HUES6 (cell line): ENCODE data around the gene CRTAC1.
A peak's percentile ranks its signal among the peaks of the same experiment; 100 is the strongest.

Source experiments
- H3K27ac ChIP-seq: 2 replicates; pipeline ENCODE4 v1.7.0; 2013; ENCODE audit warnings: low read depth, mild to moderate bottlenecking, low read length, inconsistent platforms
- H3K27me3 ChIP-seq: 2 replicates; pipeline ENCODE4 v1.6.1; 2013; ENCODE audit warnings: low read length; ENCODE audit not compliant: control insufficient read depth, insufficient read depth
- H3K36me3 ChIP-seq: 2 replicates; pipeline ENCODE4 v1.6.1; 2013; ENCODE audit warnings: low read length; ENCODE audit not compliant: control insufficient read depth, insufficient read depth
- H3K4me1 ChIP-seq: 2 replicates; pipeline ENCODE4 v1.6.1; 2013; ENCODE audit warnings: low read length; ENCODE audit not compliant: control insufficient read depth, insufficient read depth
- H3K4me3 ChIP-seq: 2 replicates; pipeline ENCODE4 v1.5.1; 2013; ENCODE audit warnings: low read depth, low read length
- H3K9ac ChIP-seq: one replicate; pipeline ENCODE4 v1.6.1; 2013; ENCODE audit warnings: mild to moderate bottlenecking, low read length
- H3K9me3 ChIP-seq: 2 replicates; pipeline ENCODE4 v1.6.1; 2013; ENCODE audit warnings: low read depth, low read length; ENCODE audit not compliant: control insufficient read depth, insufficient read depth

CRTAC1 gene

DNA sequence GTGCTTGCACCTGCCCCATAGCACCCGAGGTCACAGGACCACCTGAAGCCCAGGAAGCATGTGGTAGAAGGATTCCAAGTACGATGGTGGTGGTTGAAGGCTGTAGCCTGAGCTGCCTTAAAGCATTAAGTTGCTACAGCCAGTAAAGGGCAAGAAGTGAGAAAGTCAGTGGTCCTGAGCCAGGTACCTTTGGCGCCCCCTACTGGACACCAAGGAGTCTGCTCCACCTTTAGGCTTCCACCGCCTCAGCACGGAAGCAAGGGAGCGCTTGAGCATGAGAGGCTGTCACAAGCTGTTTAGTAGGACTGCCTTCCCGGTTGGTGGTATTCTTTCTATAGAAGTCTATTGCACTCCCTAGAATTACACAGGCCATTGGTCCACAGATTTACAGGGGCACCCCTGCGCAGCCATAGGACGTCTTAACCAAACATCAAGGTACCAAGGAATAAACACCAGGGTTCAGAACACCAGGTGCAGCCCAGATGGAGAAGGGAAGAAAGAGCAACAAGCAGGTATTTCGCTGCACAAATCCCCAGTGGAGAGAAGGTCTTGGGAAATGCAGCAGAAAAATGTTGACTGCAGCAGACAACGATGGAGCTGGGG, 2.2 kb downstream of the CRTAC1 start:
- H3K9ac ChIP-seq: no peak overlapping the region
- H3K27ac ChIP-seq: no peak overlapping the region
- no peak overlapping the region for H3K4me3 ChIP-seq
- no peaks in the 10 kb centered on the region for H3K36me3 ChIP-seq
- H3K9me3 ChIP-seq: no peaks in the 10 kb centered on the region
- peaks cover 83% of the 10 kb centered on the region for H3K27me3 ChIP-seq
- peaks cover 18% of the 10 kb centered on the region for H3K4me1 ChIP-seq

DNA sequence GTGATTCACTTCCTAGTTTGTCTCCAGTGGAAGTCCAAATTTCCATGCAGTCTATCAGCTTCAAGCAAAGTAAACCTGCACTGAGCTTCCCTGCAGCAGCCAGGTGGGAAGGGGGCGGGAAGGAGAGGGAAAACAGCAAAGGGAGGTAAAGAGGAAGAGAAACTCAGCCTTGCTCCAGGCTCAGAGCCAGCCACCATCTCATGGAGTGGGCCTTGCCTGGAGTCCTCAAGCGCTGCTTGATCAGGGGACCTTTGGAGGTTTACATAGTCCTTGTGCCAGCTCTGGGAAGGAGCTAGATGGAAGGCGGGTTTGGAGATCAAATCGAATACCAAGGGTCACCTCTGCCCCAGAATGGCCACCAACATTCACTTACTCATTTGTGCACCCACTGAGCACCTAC, 7.4 kb downstream of the CRTAC1 start:
- no peak overlapping the region for H3K4me3 ChIP-seq
- peaks cover 9% of the 10 kb centered on the region for H3K4me1 ChIP-seq
- peaks cover 41% of the 10 kb centered on the region for H3K27me3 ChIP-seq
- no peaks in the 10 kb centered on the region for H3K9me3 ChIP-seq
- H3K9ac ChIP-seq: no peak overlapping the region
- no peaks in the 10 kb centered on the region for H3K36me3 ChIP-seq
- no peak overlapping the region for H3K27ac ChIP-seq

DNA sequence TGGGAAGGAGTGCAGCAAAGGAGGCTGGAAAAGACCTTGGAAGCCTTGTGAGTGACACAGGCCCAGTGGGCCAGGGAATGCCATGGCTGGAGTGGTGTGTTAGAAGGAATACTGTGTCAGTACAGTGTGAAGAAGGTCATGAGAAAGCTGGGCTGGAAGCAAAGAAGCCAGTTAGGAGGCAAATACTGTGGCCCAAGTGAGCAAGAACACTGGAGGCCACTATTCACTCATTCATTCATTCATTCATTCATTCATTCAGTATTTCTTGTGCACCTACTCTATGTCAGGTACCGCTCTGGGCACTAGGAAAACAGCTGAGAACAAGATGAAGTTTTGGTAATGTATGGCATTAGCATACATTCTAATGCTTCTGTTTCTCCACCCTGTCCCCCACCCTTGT, 9.6 kb downstream of the CRTAC1 start:
- Histone ChIP-seq H3K4me3 (no peak overlapping the region), H3K27ac (no peak overlapping the region), H3K9me3 (no peaks in the 10 kb centered on the region), H3K9ac (no peak overlapping the region), H3K4me1 (peaks cover under 1% of the 10 kb centered on the region; the same call in 1 of the 2 replicates), H3K27me3 (peaks cover 28% of the 10 kb centered on the region), H3K36me3 (no peaks in the 10 kb centered on the region)

DNA sequence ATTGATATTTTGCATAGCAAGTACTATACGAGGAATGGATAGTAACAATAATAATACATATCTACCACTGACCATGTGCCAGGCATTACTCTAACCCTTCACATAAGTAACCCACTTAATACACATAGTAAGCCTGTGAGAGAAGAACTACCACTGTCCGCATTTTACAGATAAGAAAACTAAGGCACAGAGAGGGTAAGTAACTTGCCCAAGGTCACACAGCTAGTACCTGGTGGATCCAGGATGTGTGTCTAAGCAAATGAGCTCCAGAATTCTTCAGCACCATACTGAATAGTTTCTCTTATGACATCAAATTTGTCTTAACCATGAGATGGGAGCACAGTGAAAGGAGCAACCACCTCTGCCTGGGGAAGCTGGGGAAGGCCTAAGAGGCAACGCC, 10.2 kb downstream of the CRTAC1 start:
- H3K9ac ChIP-seq: no peak overlapping the region
- peaks cover 23% of the 10 kb centered on the region for H3K27me3 ChIP-seq
- no peaks in the 10 kb centered on the region for H3K36me3 ChIP-seq
- H3K4me1 ChIP-seq: no peaks in the 10 kb centered on the region
- H3K4me3 ChIP-seq: no peak overlapping the region
- H3K27ac ChIP-seq: no peak overlapping the region
- no peaks in the 10 kb centered on the region for H3K9me3 ChIP-seq

DNA sequence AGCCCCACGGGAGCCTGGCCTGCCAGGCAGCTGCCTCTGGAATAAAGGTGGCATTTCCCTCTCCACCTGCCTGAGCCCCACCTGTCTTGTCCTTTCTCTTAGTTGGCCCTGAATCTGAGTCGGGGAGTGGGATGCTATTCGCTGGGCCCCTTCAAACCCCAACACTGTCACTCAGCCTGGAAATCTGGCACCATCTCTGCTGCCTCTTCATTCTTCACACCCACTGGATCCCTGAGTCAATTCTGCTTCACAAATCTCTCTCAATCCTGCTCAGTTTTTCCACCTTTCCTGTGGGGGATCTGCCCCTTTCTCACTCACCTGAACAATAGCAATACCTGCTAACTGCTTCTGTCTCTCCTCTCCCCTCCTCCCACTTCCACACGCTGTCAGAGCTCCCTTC, 10.6 kb downstream of the CRTAC1 start:
- Histone ChIP-seq H3K4me1 (no peaks in the 10 kb centered on the region), H3K36me3 (no peaks in the 10 kb centered on the region), H3K27ac (no peak overlapping the region), H3K9ac (no peak overlapping the region), H3K27me3 (peaks cover 20% of the 10 kb centered on the region), H3K9me3 (no peaks in the 10 kb centered on the region), H3K4me3 (no peak overlapping the region)

DNA sequence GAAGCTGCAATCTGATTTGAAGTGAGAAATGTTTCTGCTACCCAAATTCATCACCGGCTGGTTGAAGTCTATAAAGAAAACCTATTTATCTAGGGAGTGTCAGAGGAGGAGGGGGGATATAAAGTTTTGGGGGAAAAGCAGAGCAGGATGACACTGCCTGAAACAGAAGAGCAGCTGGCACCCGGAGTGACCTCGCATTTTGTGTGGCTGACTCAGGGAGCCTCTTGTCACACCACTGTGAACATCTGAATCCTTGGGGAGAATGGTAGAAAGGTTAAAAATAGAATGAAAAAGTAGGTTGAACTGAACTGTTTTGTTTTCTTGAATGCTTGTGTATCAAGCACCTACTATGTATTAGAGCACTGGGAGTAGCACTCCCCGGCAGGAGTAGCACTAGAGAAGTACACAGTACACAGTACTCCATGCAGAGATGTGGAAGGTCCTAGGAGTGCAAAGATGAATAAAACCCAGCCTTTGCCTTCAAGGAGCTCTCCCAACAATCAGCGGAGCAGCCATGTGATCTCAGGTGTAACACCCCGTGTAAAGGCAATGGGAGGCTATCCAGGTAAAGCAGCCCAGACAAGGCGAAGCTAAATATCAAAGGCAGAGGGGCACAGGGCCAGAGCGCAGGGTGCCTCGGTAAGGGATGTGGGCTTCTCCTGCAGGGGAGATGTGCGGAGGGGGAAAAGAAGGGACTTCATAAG, 13.5 kb downstream of the CRTAC1 start:
- Histone ChIP-seq H3K36me3 (no peaks in the 10 kb centered on the region), H3K9ac (no peak overlapping the region), H3K27ac (no peak overlapping the region), H3K4me1 (no peaks in the 10 kb centered on the region), H3K4me3 (no peak overlapping the region), H3K27me3 (peaks cover 14% of the 10 kb centered on the region; the same call in 1 of the 2 replicates), H3K9me3 (no peaks in the 10 kb centered on the region)

DNA sequence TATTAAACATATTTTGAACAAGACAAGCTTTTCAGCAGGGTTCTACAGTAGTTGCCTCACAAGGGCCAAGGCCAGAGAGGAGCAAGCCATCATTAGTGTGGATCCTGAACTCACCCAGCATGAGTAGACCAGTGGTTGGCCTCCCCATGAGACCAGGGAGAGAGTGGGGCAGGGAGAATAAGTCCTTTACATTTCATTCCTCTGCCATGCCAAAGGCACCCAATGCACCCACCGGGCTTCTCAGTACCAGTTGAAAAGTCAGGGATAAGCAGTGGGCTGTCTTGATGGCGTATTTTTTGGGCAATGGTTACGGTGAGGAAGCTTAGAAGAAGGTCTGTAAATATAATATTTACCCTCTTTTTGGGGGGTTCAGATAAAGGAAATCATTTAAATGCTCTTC, 16.6 kb downstream of the CRTAC1 start:
- Histone ChIP-seq H3K9ac (no peak overlapping the region), H3K27ac (no peak overlapping the region), H3K9me3 (no peaks in the 10 kb centered on the region), H3K36me3 (no peaks in the 10 kb centered on the region), H3K4me1 (no peaks in the 10 kb centered on the region; the same call in 1 of the 2 replicates), H3K27me3 (peaks cover 15% of the 10 kb centered on the region; the same call in 1 of the 2 replicates), H3K4me3 (no peak overlapping the region)

DNA sequence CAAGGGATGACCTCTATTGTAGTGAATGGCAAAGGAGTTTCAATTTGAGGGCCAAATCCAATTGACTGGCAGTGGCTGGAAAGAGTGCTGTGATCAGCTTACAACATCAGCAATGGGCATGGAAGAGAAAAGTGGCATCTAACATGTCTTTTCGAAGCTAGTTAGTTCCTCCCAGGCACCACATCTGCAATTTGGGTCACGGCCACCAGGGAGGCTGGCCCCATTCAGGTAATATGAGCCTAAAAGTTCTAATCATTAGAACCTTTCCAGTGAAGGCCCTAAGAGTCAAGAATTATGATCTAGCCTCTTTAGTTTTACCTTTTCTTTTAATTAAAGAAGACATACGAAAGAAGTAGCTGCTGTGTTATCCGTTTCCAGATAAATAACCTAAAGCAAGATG, 17.3 kb downstream of the CRTAC1 start:
- no peak overlapping the region for H3K4me3 ChIP-seq
- H3K9me3 ChIP-seq: no peaks in the 10 kb centered on the region
- H3K36me3 ChIP-seq: no peaks in the 10 kb centered on the region
- H3K27ac ChIP-seq: no peak overlapping the region
- peaks cover 19% of the 10 kb centered on the region; the same call in 1 of the 2 replicates for H3K27me3 ChIP-seq
- H3K4me1 ChIP-seq: no peaks in the 10 kb centered on the region; the same call in 1 of the 2 replicates
- no peak overlapping the region for H3K9ac ChIP-seq

DNA sequence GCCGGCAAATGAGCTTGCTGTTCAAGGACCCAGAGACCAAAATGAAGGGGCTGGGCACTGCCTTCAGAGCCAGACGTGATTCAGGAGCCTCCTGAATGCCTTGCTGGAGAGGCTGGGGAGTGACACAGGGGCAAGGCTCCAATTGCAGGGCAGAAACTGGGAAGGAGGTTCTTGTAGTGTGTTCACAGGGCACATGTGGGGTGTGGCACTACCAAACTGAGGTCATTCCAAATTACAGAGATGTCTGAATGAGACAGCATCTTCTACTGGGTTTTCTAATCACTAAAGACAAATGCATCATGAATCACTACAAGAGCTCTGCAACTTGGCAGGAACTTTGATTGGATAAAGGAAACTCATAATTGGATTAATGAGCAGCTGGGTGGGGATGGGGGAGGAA, 17.8 kb downstream of the CRTAC1 start:
- H3K27me3 ChIP-seq: peaks cover 24% of the 10 kb centered on the region; the same call in 1 of the 2 replicates
- H3K4me1 ChIP-seq: no peaks in the 10 kb centered on the region; the same call in 1 of the 2 replicates
- no peaks in the 10 kb centered on the region for H3K9me3 ChIP-seq
- H3K27ac ChIP-seq: no peak overlapping the region
- H3K36me3 ChIP-seq: no peaks in the 10 kb centered on the region
- H3K9ac ChIP-seq: no peak overlapping the region
- H3K4me3 ChIP-seq: no peak overlapping the region

DNA sequence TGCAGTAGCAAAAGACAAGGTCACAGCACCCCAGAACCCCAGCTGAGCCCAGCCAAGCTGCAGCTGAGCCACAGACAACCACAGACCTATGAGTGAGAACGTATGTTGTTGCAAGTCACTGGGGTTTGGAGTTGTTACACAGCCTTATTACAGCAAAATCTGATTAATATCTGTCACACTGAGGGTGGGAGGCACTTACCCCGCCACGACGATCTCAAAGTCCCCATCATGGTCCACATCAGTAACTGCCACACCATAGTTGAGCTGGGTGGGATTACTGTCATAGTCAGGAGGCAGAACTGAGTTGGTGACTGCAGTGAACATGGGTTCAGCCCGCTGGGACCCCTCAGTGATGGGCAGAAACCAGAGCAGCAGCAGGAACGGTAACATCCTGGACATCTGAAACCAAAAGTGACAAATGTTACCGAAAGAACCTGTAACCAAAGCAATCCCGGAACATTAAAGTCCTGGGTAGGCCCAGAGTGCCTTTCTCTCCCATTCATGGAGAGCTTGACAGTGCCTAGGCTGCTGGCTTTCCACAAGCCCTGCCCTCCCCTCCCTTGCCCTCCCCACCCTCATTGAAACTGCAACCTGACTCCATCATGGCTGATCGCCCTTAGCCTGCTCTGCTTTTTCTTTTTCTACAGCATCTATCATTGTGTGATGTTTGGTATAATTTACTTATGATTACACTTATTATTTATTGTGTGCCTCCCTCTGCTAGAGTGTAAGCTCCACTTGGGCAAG, 19.3 kb downstream of the CRTAC1 start:
- Histone ChIP-seq H3K36me3 (no peaks in the 10 kb centered on the region), H3K27me3 (peaks cover 39% of the 10 kb centered on the region; the same call in 1 of the 2 replicates), H3K9me3 (no peaks in the 10 kb centered on the region), H3K9ac (no peak overlapping the region), H3K4me3 (no peak overlapping the region), H3K27ac (no peak overlapping the region), H3K4me1 (peaks cover 9% of the 10 kb centered on the region)

DNA sequence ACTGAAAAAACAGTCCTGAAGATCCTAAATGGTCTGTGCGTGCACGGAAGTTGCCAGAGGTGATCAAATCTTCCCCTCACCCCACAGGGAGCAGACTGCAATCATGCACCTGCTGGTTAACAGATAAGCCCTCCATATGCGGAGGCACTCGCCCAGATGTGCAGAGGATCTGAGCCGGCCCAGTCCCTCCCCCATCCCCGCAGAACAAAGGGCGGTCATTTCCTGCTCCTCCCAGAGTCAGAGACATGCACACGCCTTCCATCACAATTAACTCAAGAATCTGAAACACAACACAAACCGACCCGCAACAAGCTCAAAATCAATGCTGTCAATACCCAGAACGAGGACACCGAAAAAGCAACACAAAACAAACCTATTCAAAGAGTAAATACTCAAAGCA, 24.2 kb downstream of the CRTAC1 start:
- H3K9ac ChIP-seq: no peak overlapping the region
- no peaks in the 10 kb centered on the region for H3K9me3 ChIP-seq
- peaks cover 33% of the 10 kb centered on the region; the same call in 1 of the 2 replicates for H3K27me3 ChIP-seq
- H3K27ac ChIP-seq: no peak overlapping the region
- H3K4me1 ChIP-seq: peaks cover 14% of the 10 kb centered on the region
- no peaks in the 10 kb centered on the region for H3K36me3 ChIP-seq
- peak overlapping the region; percentile 49 for H3K4me3 ChIP-seq
